HG03575 (cell line): ENCODE data around the gene PPP1R18.

ENCODE experiments used
- ATAC-seq: cut with Tn5 transposase; IDR thresholded peaks from one replicate; pipeline ENCODE4 v1.9.1; 2021; ENCODE audit not compliant: unreplicated experiment, insufficient number of reproducible peaks, low FRiP score; ENCODE audit errors: extremely low read depth

Gene PPP1R18

DNA sequence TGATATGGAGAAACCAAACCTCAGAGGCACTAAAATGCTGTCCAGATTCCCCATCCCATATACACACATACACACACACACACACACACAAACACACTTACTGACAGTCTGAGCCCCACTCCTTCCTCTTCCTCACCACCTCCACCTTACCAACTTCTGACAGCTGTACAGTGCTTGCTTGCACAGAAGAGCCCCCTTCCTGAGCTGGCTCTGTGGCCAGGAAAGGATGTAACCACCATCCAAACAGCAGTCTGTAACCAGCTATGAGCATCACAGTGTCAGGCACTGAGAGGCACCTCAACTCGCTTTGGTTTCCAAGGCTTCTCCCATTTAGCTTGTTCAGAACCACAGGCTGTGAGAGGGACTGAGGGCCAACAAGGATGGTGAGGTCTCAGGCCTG lies 45.4 kb downstream of the PPP1R18 start:
- ATAC-seq, result no peak

DNA sequence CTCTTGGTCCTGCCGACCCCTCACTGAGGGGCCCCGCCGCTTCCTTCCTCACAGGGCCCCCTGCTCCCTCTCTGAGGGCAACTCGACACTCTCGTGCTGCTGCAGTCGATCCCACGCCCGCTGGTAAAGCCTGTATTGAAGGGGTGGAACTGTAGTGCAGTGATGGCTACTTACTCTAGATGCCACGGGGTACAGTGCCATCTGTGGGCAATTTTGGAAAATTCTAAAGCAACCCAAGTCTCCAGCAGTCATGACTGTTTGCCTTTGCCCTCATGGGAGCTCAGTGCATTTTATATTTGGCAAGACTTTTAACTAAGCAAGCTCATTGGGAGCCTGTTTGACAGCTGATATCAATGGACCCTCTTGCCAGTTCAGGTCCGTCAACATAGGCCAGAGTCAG lies 46.0 kb downstream of the PPP1R18 start:
- ATAC-seq, result no peak

DNA sequence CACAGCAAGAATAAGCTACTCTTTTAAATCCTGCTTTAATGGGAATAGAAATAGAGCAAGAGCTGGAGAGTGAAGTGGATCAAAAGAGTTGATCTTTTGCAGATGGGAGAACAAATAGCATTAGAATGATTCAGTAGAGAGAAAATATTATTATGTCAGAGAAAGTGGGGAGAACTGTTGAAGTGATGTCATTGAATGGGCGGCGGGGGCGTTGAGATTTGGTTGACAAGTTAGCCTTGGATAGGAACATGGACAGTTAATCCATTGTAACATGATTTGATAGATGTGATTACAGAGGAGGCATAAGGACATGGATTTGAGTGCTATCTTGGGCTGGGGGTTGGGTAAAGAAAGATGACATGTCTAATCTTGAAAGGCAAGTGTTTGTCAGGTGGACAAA lies 50.6 kb downstream of the PPP1R18 start:
- no peak for ATAC-seq

DNA sequence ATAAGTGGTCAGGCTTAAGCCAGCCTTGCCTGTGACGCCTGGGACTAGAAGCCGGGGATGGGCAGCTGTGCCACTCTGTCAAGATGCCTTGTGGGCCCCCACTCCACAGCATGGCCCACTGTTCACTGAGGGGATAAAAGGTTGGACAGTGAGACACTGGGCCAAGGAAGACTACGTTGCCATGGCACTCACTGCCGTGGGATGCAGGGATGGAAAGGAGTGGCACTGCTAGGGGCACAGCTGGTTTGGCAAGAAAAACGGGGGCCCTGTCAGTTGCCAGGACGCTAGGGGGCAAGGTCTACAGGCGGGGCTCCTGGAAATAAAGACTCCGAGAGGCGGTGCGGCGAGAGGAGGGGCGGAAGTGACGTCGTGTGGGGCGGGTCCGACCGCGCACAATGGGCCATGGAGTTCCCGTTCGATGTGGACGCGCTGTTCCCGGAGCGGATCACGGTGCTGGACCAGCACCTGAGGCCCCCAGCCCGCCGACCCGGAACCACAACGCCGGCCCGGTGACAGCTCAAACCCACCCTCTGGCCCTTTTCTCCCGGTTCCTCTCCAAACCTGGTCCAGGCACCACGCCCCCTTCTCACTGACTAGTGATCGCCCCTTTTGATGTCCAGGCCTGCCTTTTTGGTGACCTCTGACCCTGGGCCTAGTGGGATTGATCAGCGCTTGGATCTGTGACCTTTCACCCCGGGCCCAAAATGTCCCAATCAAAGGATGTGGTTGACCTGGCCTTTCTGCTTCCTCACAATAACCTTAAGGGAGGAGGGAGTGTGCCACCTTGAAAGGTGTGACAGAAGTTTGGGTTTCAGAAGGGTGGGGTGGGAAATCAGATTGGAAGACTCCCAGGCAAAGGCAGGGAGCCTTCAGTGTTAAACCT lies 59.7 kb downstream of the PPP1R18 start, which contains the start of gene ATAT1:
Gene ATAT1, plus strand, starts transcription at position 391 of the 883 bp plus-strand sequence.
- ATAC-seq, result no peak
